Activated naive CD8-positive, alpha-beta T cell treated with anti-CD3 and anti-CD28 coated beads, Interleukin-2, amount 10 ng/mL, durations not matched to agents 7 days and 5 days (primary cell): Measurements from ENCODE around the gene ATP4B. TPM values are rescaled to one million over a fixed set of nuclear protein-coding genes. Genes with fewer than 3 reads are reported as not detected.

ENCODE experiments used
- ATAC-seq: fragments of 150-1000 bp; cut with Tn5 transposase; one replicate; pipeline ENCODE4 v1.10.0; 2021; ENCODE audit warnings: low read depth, moderate library complexity
- POLR2A ChIA-PET: fragments of 350-600 bp; sonication (Branson Sonifier 250); formaldehyde crosslinking; loops from one replicate; lab custom pipeline; 2021; ENCODE audit warnings: antibody characterized with exemption; lab: Charles Lee
- DNase-seq: peaks from one replicate; pipeline ENCODE4 v3.0.0; 2021
- H3K27ac Mint-ChIP-seq: one replicate; pipeline ENCODE4 v1.8.0; 2022; ENCODE audit warnings: mild to moderate bottlenecking, mixed read lengths
- H3K27me3 Mint-ChIP-seq: one replicate; pipeline ENCODE4 v1.8.0; 2022; ENCODE audit warnings: mild to moderate bottlenecking, moderate library complexity, mixed read lengths
- H3K36me3 Mint-ChIP-seq: one replicate; pipeline ENCODE4 v1.8.0; 2021; ENCODE audit warnings: mild to moderate bottlenecking, mixed read lengths
- H3K4me1 Mint-ChIP-seq: one replicate; pipeline ENCODE4 v1.8.0; 2021; ENCODE audit warnings: mixed read lengths
- H3K4me3 Mint-ChIP-seq: one replicate; pipeline ENCODE4 v1.8.0; 2022; ENCODE audit warnings: mild to moderate bottlenecking, moderate library complexity, mixed read lengths
- H3K9me3 Mint-ChIP-seq: one replicate; pipeline ENCODE4 v1.8.0; 2021; ENCODE audit warnings: mixed read lengths
- total RNA-seq, 2 experiments: library from RNA; stranded (reverse); gene quantifications; one replicate each; pipeline ENCODE4 v1.2.3, GENCODE V29; 2021

ATP4B gene
- total RNA-seq, 2 experiments from 2014 or later = not detected

GRCh38 chr13:113621046-113621445, 37.0 kb downstream of the ATP4B start:
- no peak for ATAC-seq
- H3K36me3 Mint-ChIP-seq = peaks cover 21% of the 10 kb centered on the region
- no peak for DNase-seq
- H3K27ac Mint-ChIP-seq = no peak overlapping the region
- H3K9me3 Mint-ChIP-seq = no peaks in the 10 kb centered on the region
- POLR2A ChIA-PET = no interaction called here
- H3K27me3 Mint-ChIP-seq = no peaks in the 10 kb centered on the region
- no peaks in the 10 kb centered on the region for H3K4me1 Mint-ChIP-seq
- H3K4me3 Mint-ChIP-seq = no peak overlapping the region

- Mint-ChIP-seq H3K27ac (no peak overlapping the region), H3K4me1 (no peaks in the 10 kb centered on the region), H3K4me3 (no peak overlapping the region), H3K36me3 (peaks cover 19% of the 10 kb centered on the region), H3K27me3 (no peaks in the 10 kb centered on the region), H3K9me3 (no peaks in the 10 kb centered on the region)
- POLR2A ChIA-PET = no interaction called here
- DNase-seq (no peak), ATAC-seq (no peak)
Observed at GRCh38 chr13:113620036-113620796, 37.8 kb downstream of the ATP4B start.

- Mint-ChIP-seq H3K9me3 (no peaks in the 10 kb centered on the region), H3K27ac (no peak overlapping the region), H3K27me3 (no peaks in the 10 kb centered on the region), H3K4me1 (no peaks in the 10 kb centered on the region), H3K36me3 (peaks cover 4% of the 10 kb centered on the region), H3K4me3 (no peak overlapping the region)
- DNase-seq (no peak), ATAC-seq (no peak)
- POLR2A ChIA-PET = no interaction called here
Observed at GRCh38 chr13:113618455-113618854, 39.5 kb downstream of the ATP4B start.

GRCh38 chr13:113617961-113618360, 40.0 kb downstream of the ATP4B start:
- H3K9me3 Mint-ChIP-seq = no peaks in the 10 kb centered on the region
- DNase-seq (no peak), ATAC-seq (no peak)
- H3K27ac Mint-ChIP-seq = no peak overlapping the region
- H3K4me3 Mint-ChIP-seq = no peak overlapping the region
- no peaks in the 10 kb centered on the region for H3K27me3 Mint-ChIP-seq
- peaks cover 3% of the 10 kb centered on the region for H3K36me3 Mint-ChIP-seq
- POLR2A ChIA-PET = no interaction called here
- H3K4me1 Mint-ChIP-seq = no peaks in the 10 kb centered on the region

GRCh38 chr13:113616991-113617749, 40.8 kb downstream of the ATP4B start:
- Mint-ChIP-seq H3K27me3 (no peaks in the 10 kb centered on the region), H3K36me3 (peaks cover 2% of the 10 kb centered on the region), H3K4me3 (no peak overlapping the region), H3K9me3 (no peaks in the 10 kb centered on the region), H3K4me1 (no peaks in the 10 kb centered on the region), H3K27ac (no peak overlapping the region)
- no peak for DNase-seq
- ATAC-seq = no peak
- POLR2A ChIA-PET = no interaction called here

GRCh38 chr13:113616281-113616906, 41.6 kb downstream of the ATP4B start:
- Mint-ChIP-seq H3K36me3 (peaks cover 6% of the 10 kb centered on the region), H3K4me3 (no peak overlapping the region), H3K4me1 (peaks cover 2% of the 10 kb centered on the region), H3K9me3 (no peaks in the 10 kb centered on the region), H3K27ac (no peak overlapping the region), H3K27me3 (no peaks in the 10 kb centered on the region)
- DNase-seq (no peak), ATAC-seq (no peak)
- POLR2A ChIA-PET = no interaction called here

- Mint-ChIP-seq H3K27me3 (no peaks in the 10 kb centered on the region), H3K4me3 (no peak overlapping the region), H3K9me3 (no peaks in the 10 kb centered on the region), H3K4me1 (peaks cover 4% of the 10 kb centered on the region), H3K36me3 (peaks cover 10% of the 10 kb centered on the region), H3K27ac (no peak overlapping the region)
- DNase-seq (no peak), ATAC-seq (no peak)
- POLR2A ChIA-PET = no interaction called here
Observed at GRCh38 chr13:113613789-113614379, 44.1 kb downstream of the ATP4B start.

GRCh38 chr13:113612607-113613006, 45.4 kb downstream of the ATP4B start:
- H3K36me3 Mint-ChIP-seq = peaks cover 13% of the 10 kb centered on the region
- no peaks in the 10 kb centered on the region for H3K27me3 Mint-ChIP-seq
- H3K4me3 Mint-ChIP-seq = no peak overlapping the region
- no peaks in the 10 kb centered on the region for H3K9me3 Mint-ChIP-seq
- H3K27ac Mint-ChIP-seq = no peak overlapping the region
- POLR2A ChIA-PET = no interaction called here
- peaks cover 6% of the 10 kb centered on the region for H3K4me1 Mint-ChIP-seq
- DNase-seq = no peak
- no peak for ATAC-seq

- H3K27ac Mint-ChIP-seq = no peak overlapping the region
Observed at GRCh38 chr13:113611996-113612395, 46.0 kb downstream of the ATP4B start.

GRCh38 chr13:113610266-113610665, 47.7 kb downstream of the ATP4B start:
- no peaks in the 10 kb centered on the region for H3K27me3 Mint-ChIP-seq
- H3K27ac Mint-ChIP-seq = no peak overlapping the region
- H3K4me3 Mint-ChIP-seq = no peak overlapping the region
- POLR2A ChIA-PET = no interaction called here
- peaks cover 15% of the 10 kb centered on the region for H3K4me1 Mint-ChIP-seq
- no peaks in the 10 kb centered on the region for H3K9me3 Mint-ChIP-seq
- peaks cover 17% of the 10 kb centered on the region for H3K36me3 Mint-ChIP-seq
- ATAC-seq = no peak
- no peak for DNase-seq

More at GRCh38 chr13:113611996-113612395, 46.0 kb downstream of the ATP4B start:
- Mint-ChIP-seq H3K4me1 (peaks cover 6% of the 10 kb centered on the region), H3K4me3 (no peak overlapping the region), H3K27me3 (no peaks in the 10 kb centered on the region), H3K9me3 (no peaks in the 10 kb centered on the region), H3K36me3 (peaks cover 13% of the 10 kb centered on the region)
- DNase-seq = no peak
- POLR2A ChIA-PET = no interaction called here
- no peak for ATAC-seq

GRCh38 chr13:113609616-113610015, 48.4 kb downstream of the ATP4B start:
- H3K36me3 Mint-ChIP-seq = peaks cover 18% of the 10 kb centered on the region
- no peak overlapping the region for H3K27ac Mint-ChIP-seq
- H3K27me3 Mint-ChIP-seq = no peaks in the 10 kb centered on the region
- H3K9me3 Mint-ChIP-seq = no peaks in the 10 kb centered on the region
- peaks cover 21% of the 10 kb centered on the region for H3K4me1 Mint-ChIP-seq
- POLR2A ChIA-PET = no interaction called here
- no peak for ATAC-seq
- no peak for DNase-seq
- H3K4me3 Mint-ChIP-seq = no peak overlapping the region

GRCh38 chr13:113608967-113609533, 48.9 kb downstream of the ATP4B start:
- POLR2A ChIA-PET = no interaction called here
- Mint-ChIP-seq H3K36me3 (peaks cover 18% of the 10 kb centered on the region), H3K4me1 (peaks cover 25% of the 10 kb centered on the region), H3K4me3 (no peak overlapping the region), H3K9me3 (no peaks in the 10 kb centered on the region), H3K27me3 (no peaks in the 10 kb centered on the region), H3K27ac (no peak overlapping the region)
- DNase-seq = no peak
- ATAC-seq = no peak
